Activated CD4-positive, CD25-positive, alpha-beta regulatory T cell treated with anti-CD3 and anti-CD28 coated beads, Interleukin-2, amount 50 U/mL, for 24 hours (primary cell): ENCODE results near the gene GADL1.

Source experiments
- ATAC-seq, 2 donors: fragments of 150-1000 bp; cut with Tn5 transposase; one replicate each; pipeline ENCODE4 v1.10.0; 2021; ENCODE audit warnings: mild to moderate bottlenecking in 1 of 2, moderate library complexity in 1 of 2

Gene GADL1, protein sequence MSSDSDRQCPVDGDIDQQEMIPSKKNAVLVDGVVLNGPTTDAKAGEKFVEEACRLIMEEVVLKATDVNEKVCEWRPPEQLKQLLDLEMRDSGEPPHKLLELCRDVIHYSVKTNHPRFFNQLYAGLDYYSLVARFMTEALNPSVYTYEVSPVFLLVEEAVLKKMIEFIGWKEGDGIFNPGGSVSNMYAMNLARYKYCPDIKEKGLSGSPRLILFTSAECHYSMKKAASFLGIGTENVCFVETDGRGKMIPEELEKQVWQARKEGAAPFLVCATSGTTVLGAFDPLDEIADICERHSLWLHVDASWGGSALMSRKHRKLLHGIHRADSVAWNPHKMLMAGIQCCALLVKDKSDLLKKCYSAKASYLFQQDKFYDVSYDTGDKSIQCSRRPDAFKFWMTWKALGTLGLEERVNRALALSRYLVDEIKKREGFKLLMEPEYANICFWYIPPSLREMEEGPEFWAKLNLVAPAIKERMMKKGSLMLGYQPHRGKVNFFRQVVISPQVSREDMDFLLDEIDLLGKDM

GRCh38 chr3:30894521-30895251 lies at the start of gene GADL1:
Gene GADL1 (minus strand): TSS chr3:30894661. CDS start chr3:30894614, 47 bp downstream.
- no peak for ATAC-seq

DNA sequence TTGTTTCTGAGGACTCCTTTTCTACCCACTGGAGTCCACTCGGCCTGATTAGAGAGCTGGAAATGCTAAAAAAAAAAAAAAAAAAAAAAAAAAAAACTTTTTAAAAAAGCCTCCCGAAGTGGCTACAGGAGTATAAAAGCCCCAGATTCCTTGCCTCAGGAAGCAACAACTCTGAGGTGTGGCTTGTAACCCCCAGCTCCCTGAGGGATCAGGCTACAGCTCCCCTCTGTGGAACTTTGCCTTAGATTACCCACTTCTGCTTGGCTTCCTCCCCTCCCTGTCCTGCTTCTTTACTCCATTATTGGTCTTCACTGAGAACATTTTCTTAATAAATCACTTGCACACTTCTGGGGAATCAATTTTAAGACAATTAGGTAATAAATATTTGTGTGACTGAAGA lies 49.7 kb upstream of the GADL1 start:
- no peak for ATAC-seq

GRCh38 chr3:30943206-30943605 lies 48.7 kb upstream of the GADL1 start:
- no peak for ATAC-seq

GRCh38 chr3:30941342-30941741 lies 46.9 kb upstream of the GADL1 start:
- no peak for ATAC-seq

DNA sequence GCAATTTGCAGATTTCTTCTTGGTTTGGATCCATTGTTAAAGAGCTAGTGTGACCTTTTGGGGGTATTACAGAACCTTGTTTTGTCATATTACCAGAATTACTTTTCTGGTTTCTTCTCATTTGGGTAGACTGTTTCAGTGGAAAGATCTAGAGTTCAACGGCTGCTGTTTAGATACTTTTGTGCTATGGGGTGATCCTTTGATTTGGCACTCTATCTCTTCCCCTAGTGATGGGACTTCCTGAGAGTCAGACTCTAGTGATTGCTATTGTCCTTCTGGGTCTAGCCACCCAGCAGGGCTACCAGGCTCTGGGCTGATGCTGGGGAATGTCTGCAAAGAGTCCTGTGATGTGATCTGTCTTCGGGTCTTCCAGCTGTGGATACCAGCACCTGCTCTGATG lies 46.3 kb upstream of the GADL1 start:
- no peak for ATAC-seq

DNA sequence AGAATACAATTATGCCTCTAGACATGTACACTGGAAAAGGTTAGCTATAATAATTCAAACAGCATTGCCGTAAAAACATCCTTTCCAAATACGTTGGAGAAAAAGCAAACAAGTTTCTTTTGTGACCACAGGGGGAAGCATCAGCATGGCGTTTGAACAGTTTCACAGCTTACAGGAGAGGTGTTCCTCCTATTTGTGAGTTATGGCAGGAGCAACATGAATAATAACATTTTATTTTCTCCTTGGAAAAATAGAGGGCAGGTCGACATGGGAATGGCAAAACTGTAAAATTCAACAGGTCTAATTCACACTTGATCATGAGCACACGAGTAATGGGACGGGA lies 39.7 kb upstream of the GADL1 start:
- ATAC-seq = no peak

GRCh38 chr3:30933478-30934207 lies 39.2 kb upstream of the GADL1 start:
- ATAC-seq = no peak

GRCh38 chr3:30932513-30933098 lies 38.1 kb upstream of the GADL1 start:
- no peak for ATAC-seq

DNA sequence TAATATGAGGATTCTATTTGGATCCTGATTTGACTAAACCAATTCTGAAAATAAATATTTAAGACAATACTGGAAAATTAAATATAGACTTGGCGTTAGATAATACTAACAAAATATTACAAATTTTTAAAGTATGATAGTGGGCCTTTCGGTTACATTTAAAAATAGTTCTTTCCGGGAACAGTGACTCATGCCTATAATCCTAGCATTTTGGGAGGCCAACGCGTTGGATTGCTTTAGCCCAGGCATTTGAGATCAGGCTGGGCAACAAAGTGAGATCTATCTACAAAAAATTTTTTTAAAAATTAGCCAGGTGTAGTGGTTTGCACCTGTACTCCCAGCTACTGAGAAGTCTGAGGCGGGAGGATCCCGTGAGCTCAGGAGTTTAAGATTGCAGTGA lies 30.3 kb upstream of the GADL1 start:
- ATAC-seq = no peak

- ATAC-seq = no peak
These were observed 25.1 kb upstream of the GADL1 start for GRCh38 chr3:30919564-30919963.

DNA sequence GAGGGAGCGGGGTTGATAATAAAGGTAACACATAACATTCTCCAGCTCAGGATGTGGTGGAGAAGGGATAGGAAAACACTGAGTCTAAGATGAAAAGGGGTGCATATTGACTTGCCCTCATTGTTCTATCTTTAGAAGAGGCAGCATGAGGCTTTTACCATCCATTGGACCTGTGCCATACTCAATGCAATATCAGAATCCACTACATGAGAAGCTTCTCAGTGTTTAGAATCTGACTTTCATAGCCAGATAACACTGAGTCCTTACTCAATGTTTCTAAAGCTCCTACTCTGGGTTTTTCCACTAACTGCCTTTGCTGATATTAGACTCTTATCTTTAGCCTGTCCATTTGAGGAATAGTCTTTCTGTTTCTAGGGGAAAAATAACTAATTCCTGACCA lies 24.3 kb upstream of the GADL1 start:
- no peak for ATAC-seq

GRCh38 chr3:30915782-30916181 lies 21.3 kb upstream of the GADL1 start:
- ATAC-seq = no peak

GRCh38 chr3:30914696-30915095 lies 20.2 kb upstream of the GADL1 start:
- no peak for ATAC-seq

GRCh38 chr3:30913176-30913575 lies 18.7 kb upstream of the GADL1 start:
- ATAC-seq = no peak

DNA sequence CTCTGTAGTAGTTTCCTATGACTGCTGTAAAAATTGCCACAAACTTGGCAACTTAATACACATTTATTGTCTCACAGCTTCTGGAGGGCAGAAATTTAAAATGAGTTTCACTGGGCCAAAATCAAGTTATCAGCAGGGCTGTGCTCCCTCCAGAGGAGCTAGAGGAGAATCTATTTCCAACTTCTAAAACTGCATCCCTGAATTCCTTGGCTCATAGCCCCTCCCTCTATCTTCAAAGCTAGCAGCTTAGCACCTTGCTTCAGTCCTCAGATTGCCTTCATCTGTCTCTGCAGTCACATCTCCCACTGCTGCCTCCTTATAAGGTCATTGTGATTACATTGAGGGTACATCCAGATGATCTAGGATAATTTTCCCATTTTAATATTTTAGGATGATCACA lies 17.8 kb upstream of the GADL1 start:
- ATAC-seq = no peak

DNA sequence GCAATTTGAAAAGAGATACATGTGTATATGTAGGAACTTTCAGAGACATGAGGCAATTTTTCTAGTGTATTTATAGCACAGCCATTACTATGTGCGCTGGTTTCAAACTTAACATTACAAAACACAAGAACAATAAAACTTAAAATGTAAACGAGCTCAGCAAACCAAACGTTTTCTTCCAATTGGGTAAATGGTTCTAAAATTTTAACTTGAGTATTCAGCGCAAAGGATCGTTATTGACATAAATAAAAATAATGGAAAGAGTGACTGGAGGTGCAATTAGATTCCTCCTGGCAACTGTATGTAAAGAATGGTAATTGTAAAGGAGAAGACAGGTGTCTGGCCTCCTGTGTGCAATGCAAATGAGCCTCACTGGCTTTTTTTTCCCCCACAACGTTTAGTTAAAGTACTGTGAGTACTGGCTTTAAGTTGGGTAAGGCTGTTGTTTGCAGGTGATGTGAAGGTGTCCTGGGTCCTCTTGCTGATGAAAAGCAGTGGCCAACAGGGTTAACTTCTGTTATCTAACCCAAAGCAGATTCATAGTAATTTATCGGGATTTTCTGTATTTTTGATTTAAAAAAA lies 14.1 kb upstream of the GADL1 start:
- no peak for ATAC-seq

DNA sequence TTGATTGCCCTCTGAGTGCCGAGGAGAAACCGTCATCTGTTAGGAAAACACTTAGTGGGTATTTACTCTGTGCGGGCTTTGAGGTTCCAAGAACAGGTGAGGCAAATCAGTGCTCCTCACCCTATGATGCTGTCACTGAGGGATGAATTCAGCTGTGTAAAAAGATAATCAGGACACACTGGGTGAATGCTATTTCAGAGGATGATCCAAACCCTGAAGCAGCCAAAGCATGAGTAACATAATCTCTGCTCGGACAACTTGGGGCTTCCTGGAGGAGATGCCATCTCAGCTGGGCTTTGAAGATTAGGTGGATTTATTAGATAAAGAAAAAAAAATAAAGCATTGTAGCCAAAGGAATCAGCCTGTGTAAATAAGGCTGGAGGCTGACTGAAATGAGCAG lies 10.5 kb upstream of the GADL1 start:
- ATAC-seq = no peak

DNA sequence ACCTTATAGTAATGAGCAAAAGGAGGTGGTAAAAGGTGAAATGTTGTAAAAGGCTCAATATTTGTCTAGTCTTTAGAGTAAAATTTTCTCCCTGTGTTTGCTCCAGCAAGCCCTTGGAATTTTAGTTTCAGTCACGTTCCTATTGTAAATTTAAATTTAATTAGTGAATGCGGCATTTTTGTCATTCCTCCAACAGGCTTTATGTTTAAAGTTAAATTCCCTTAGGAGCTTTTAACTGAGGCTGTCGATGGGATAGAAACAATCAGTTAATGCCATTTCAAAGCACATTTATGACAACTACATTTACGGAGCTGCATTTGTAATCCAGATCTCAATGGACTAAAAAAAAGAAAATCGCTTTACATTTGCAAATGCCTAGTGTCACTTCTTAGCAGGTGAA lies 868 bp upstream of the GADL1 start:
- ATAC-seq = no peak

DNA sequence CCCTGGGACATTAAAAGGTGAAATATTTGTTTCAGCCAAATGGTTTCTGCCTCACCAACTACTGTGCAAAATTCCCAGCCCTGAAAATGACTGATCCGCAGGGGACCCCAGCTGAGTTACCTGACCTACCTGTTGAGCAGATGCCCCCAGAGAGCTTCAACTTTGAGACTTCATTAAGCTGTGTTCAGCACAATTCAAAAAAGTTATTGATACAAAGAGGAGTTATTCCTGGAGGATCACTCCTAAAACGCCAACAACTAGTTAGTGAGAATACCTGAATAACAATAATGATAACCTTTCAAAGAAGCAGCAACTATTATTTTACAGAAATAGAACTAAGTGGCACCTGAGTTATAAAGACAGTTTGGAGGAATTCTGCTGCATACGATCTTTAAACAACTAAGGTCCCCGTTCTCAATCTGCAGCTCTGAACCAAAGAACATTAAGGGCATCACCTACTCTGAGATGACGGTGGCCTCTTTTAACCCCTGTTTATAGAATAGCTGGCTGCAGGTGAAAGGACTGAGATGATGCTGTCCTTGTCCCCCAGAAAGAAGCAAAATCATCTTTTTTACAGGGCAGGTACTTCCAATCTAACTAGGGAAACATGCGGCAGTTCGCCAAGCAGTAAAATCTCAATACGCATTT lies 659 bp downstream of the GADL1 start:
- no peak for ATAC-seq

- ATAC-seq = no peak
These were observed 3.6 kb downstream of the GADL1 start for GRCh38 chr3:30890907-30891306.

DNA sequence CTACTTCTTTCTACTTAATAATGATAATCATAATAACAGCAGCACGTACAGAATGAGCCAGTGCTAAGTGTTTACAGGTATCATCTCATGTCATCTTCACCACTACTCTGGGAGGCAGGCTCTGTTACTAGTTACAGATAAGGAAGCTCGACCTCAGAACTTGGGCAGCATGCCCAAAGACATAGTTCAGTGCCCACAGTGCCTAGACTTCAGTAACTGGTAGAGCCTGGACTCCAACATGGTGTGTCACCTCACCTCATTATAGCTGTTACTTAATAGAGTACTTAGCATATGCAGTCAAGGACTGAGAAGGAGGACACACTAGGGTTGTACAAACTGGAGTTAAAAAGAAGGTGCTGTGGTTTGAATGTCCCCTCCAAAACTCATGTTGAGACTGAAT lies 7.6 kb downstream of the GADL1 start:
- no peak for ATAC-seq

GRCh38 chr3:30878862-30879261 lies 15.6 kb downstream of the GADL1 start:
- no peak for ATAC-seq
